SK-N-SH (cell line): ENCODE measurements around the gene HOXB6. TPM values are rescaled to one million over a fixed set of nuclear protein-coding genes. Genes with fewer than 3 reads are reported as not detected.

Experiments used
- CTCF ChIA-PET: fragments of 300-600, 350-600 bp; formaldehyde crosslinking; extraction: SDS; loops from one replicate; lab custom pipeline; 2021; lab: Yijun Ruan, JAX
- POLR2A ChIA-PET: fragments of 350-600 bp; sonication (Branson Sonifier 250); formaldehyde crosslinking; extraction: SDS; loops from one replicate; lab custom pipeline; 2020; ENCODE audit warnings: antibody characterized with exemption, inconsistent platforms; lab: Yijun Ruan, JAX
- DNase-seq: peaks from one replicate; pipeline ENCODE4 v3.0.0; 2012
- H2AFZ ChIP-seq: fragments of 200-600 bp; sonication (generic); 2 replicates; pipeline ENCODE4 v1.8.1; 2016; ENCODE audit warnings: antibody characterized with exemption, mild to moderate bottlenecking, low read depth
- H3F3A ChIP-seq: fragments of 200-600 bp; sonication (generic); replicated peaks from 2 replicates; pipeline ENCODE3; 2016; ENCODE audit warnings: antibody characterized with exemption, mild to moderate bottlenecking; ENCODE audit not compliant: insufficient read depth
- H3K27ac ChIP-seq, 2 experiments: fragments of 200-500 bp in 1 of 2; fragments of 200-600 bp in 1 of 2; sonication (Bioruptor generic) in 1 of 2; sonication (generic), shearing (Covaris generic) in 1 of 2; 2 replicates each; pipeline versions ENCODE4 v1.5.1 to v1.6.1; 2014 to 2016; ENCODE audit warnings: low read depth in 2 of 2, inconsistent platforms in 1 of 2, low read length in 1 of 2, mild to moderate bottlenecking in 1 of 2, mixed read lengths in 1 of 2
- H3K27me3 ChIP-seq: fragments of 200-600 bp; sonication (generic), shearing (Covaris generic); 2 replicates; pipeline ENCODE4 v1.6.1; 2016; ENCODE audit warnings: mixed run types; ENCODE audit not compliant: insufficient read depth
- H3K36me3 ChIP-seq, 2 experiments: fragments of 200-500 bp in 1 of 2; fragments of 200-600 bp in 1 of 2; sonication (Bioruptor generic) in 1 of 2; sonication (generic) in 1 of 2; replicated peaks in 1 of 2; 2 replicates each; pipeline versions ENCODE3 to v1.5.1; 2014 to 2016; ENCODE audit warnings: low read length in 1 of 2, mild to moderate bottlenecking in 1 of 2; ENCODE audit not compliant: insufficient read depth in 2 of 2, control insufficient read depth in 1 of 2
- H3K4me1 ChIP-seq, 2 experiments: fragments of 200-500 bp in 1 of 2; fragments of 200-600 bp in 1 of 2; sonication (Bioruptor generic) in 1 of 2; sonication (generic), shearing (Covaris generic) in 1 of 2; 2 replicates each; pipeline versions ENCODE4 v1.5.1 to v1.6.1; 2014 to 2016; ENCODE audit warnings: low read depth in 1 of 2, low read length in 1 of 2, mixed run types in 1 of 2; ENCODE audit not compliant: insufficient read depth in 2 of 2, control insufficient read depth in 1 of 2
- H3K4me2 ChIP-seq: fragments of 200-600 bp; sonication (generic), shearing (Covaris generic); 2 replicates; pipeline ENCODE4 v1.6.1; 2017; ENCODE audit warnings: mixed run types
- H3K4me3 ChIP-seq, 2 experiments: fragments of 200-500 bp in 1 of 2; fragments of 200-600 bp in 1 of 2; sonication (Bioruptor generic) in 1 of 2; sonication (generic), shearing (Covaris generic) in 1 of 2; 2 replicates each; pipeline versions ENCODE4 v1.5.1 to v1.8.1; 2014 to 2016; ENCODE audit warnings: low read depth in 2 of 2, inconsistent platforms in 1 of 2, low read length in 1 of 2, mild to moderate bottlenecking in 1 of 2, mixed read lengths in 1 of 2, moderate library complexity in 1 of 2
- H3K79me2 ChIP-seq: fragments of 200-600 bp; sonication (generic); 2 replicates; pipeline ENCODE4 v1.8.1; 2017; ENCODE audit warnings: mild to moderate bottlenecking; ENCODE audit not compliant: insufficient read depth
- H3K9ac ChIP-seq: fragments of 200-600 bp; sonication (generic); 2 replicates; pipeline ENCODE4 v1.6.1; 2017; ENCODE audit warnings: mixed run types
- H3K9me2 ChIP-seq: fragments of 200-600 bp; sonication (generic); 2 replicates; pipeline ENCODE4 v1.6.1; 2017; ENCODE audit warnings: mixed run types
- H3K9me3 ChIP-seq: fragments of 200-600 bp; sonication (generic); 2 replicates; pipeline ENCODE4 v1.6.1; 2017; ENCODE audit warnings: mixed run types, mild to moderate bottlenecking, moderate library complexity
- H4K20me1 ChIP-seq: fragments of 200-600 bp; sonication (generic); 2 replicates; pipeline ENCODE4 v1.6.1; 2017; ENCODE audit warnings: mild to moderate bottlenecking, mixed run types; ENCODE audit not compliant: insufficient read depth
- CHD2 ChIP-seq: fragments of 150-350 bp; IDR thresholded peaks from 2 replicates; pipeline ENCODE4 v1.6.1; 2018; ENCODE audit warnings: low read length; ENCODE audit not compliant: partially characterized antibody
- ELF1 ChIP-seq: IDR thresholded peaks from 2 replicates; pipeline ENCODE4 v1.4.0; 2012
- EZH2phosphoT487 ChIP-seq: fragments of 200-600 bp; sonication (generic); IDR thresholded peaks from 2 replicates; pipeline ENCODE4 v1.6.1; 2017; ENCODE audit warnings: low read depth, mixed run types, mild to moderate bottlenecking, antibody characterized with exemption, moderate library complexity, borderline replicate concordance
- FOSL2 ChIP-seq: IDR thresholded peaks from 2 replicates; pipeline ENCODE4 v1.4.0; 2012; ENCODE audit warnings: low read depth, mild to moderate bottlenecking, moderate library complexity, borderline replicate concordance
- FOXJ3 ChIP-seq: sonication (generic); formaldehyde crosslinking; IDR thresholded peaks from 2 replicates; pipeline ENCODE4 v1.5.1; 2020; ENCODE audit warnings: mild to moderate bottlenecking, missing genetic modification reagents
- FOXM1 ChIP-seq: IDR thresholded peaks from 2 replicates; pipeline ENCODE4 v1.4.0; 2012; ENCODE audit warnings: low read depth, mild to moderate bottlenecking
- GABPA ChIP-seq: IDR thresholded peaks from 2 replicates; pipeline ENCODE4 v1.4.0; 2012; ENCODE audit warnings: low read depth, mild to moderate bottlenecking
- JUND ChIP-seq: IDR thresholded peaks from 2 replicates; pipeline ENCODE4 v1.4.0; 2012
- MEF2A ChIP-seq: IDR thresholded peaks from 2 replicates; pipeline ENCODE4 v1.4.0; 2012; ENCODE audit warnings: low read depth, borderline replicate concordance
- NRF1 ChIP-seq: IDR thresholded peaks from 2 replicates; pipeline ENCODE4 v1.6.1; 2012; ENCODE audit warnings: low read depth, mild to moderate bottlenecking, low read length
- RAD21 ChIP-seq: IDR thresholded peaks from 2 replicates; pipeline ENCODE4 v1.6.1; 2012; ENCODE audit warnings: mild to moderate bottlenecking, low read length
- REST ChIP-seq: IDR thresholded peaks from 2 replicates; pipeline ENCODE4 v1.6.1; 2012; ENCODE audit warnings: mild to moderate bottlenecking, low read depth, low read length, moderate library complexity
- RXRA ChIP-seq: IDR thresholded peaks from 2 replicates; pipeline ENCODE4 v1.4.0; 2012; ENCODE audit warnings: low read depth, mild to moderate bottlenecking, borderline replicate concordance
- SIN3A ChIP-seq: IDR thresholded peaks from 2 replicates; pipeline ENCODE4 v1.6.1; 2012; ENCODE audit warnings: low read depth, mild to moderate bottlenecking, low read length, moderate library complexity, borderline replicate concordance
- SMC3 ChIP-seq: IDR thresholded peaks from 2 replicates; pipeline ENCODE4 v1.6.1; 2012; ENCODE audit warnings: low read depth, low read length, improper control_type of control experiment
- TCF12 ChIP-seq: IDR thresholded peaks from 2 replicates; pipeline ENCODE4 v1.4.0; 2012
- TEAD4 ChIP-seq: IDR thresholded peaks from 2 replicates; pipeline ENCODE4 v1.4.0; 2012; ENCODE audit warnings: mild to moderate bottlenecking, borderline replicate concordance; ENCODE audit not compliant: insufficient read depth
- WGBS: methylation state at CpG from one replicate; pipeline ENCODE4 v1.1.6; 2017; ENCODE audit warnings: low lambda C conversion rate; 5-methylcytosine and 5-hydroxymethylcytosine counted together
- polyA plus RNA-seq, 3 experiments: library from polyadenylated mRNA; depleted of rRNA; stranded (reverse); fragments of >200 nt; gene quantifications; 2 replicates each; pipeline ENCODE4 v1.2.3, GENCODE V29; 2012

The HOXB6 gene
- polyA plus RNA-seq, 1 of the 3 experiments (the other 2 are of a cell fraction): not detected

GRCh38 chr17:48647103-48647962, 42.5 kb upstream of the HOXB6 start (continued):
- TF ChIP-seq SIN3A (no peak), ELF1 (no peak)

DNA sequence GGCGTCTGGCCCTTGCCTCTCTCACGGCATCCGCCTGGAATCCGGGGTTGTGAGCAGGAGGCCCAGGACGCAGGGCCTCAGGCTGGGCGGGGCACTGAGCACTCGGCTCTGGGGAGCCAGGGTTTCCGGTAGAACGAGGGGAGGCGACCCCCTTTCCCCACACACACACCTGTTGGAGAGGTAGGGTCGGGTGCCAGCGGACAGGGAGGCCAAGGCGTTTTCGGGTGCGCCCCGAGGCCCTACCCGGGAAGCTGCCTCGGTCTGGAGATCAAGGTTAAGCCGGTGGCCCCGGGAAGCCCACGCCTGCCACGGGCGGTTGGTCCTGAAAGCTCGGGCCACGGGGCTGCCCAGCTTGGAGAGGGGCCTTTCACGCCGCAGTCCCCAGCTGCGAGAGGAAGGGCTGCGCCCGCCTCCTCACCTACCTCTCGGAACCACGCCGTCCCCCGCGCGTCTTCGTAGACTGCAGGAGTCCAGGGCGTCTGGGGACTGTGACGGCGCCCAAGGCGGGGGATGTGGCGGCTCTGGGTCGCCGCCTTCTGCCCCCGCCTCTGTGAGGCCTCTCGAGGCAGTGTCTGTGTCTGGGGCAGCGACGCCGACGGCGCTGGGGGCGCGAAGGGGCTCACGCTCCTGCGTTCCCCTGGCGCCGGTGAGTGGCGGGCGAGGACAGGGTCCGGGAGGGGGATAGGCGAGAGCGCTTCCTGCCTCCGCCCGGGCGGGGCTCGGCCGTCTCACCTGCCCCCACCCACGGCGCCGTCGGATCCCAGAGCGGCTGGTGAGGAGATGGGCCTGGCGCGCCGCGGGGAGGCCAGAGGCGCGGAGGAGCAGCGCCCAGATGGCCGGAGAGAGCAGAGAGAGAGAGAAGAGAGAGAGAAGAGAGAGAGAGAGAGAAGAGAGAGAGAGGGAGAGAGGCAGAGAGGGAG, 41.7 kb upstream of the HOXB6 start:
- no peaks in the 10 kb centered on the region for H3F3A ChIP-seq
- no peak overlapping the region for H3K27ac ChIP-seq
- 6% methylated on average over 57 of the region's 80 CpGs for WGBS

More for the DNA sequence above, 41.7 kb upstream of the HOXB6 start:
- H3K4me2 ChIP-seq: no peak overlapping the region
- no peaks in the 10 kb centered on the region for H3K36me3 ChIP-seq
- no peaks in the 10 kb centered on the region for H4K20me1 ChIP-seq
- no peak overlapping the region for H3K4me3 ChIP-seq
- no peak for TF ChIP-seq EZH2phosphoT487
- no peak for TF ChIP-seq FOSL2
- no peak for TF ChIP-seq JUND
- no peak for TF ChIP-seq RXRA
- TF ChIP-seq SIN3A: no peak
- no peak for TF ChIP-seq TEAD4
- no peak for TF ChIP-seq GABPA
- TF ChIP-seq FOXJ3 (CRISPR knock-in tag): no peak
- no peak for TF ChIP-seq REST
- TF ChIP-seq NRF1: no peak
- TF ChIP-seq SMC3: no peak
- TF ChIP-seq TCF12: no peak
- TF ChIP-seq CHD2: no peak
- TF ChIP-seq FOXM1: no peak
- no peak for TF ChIP-seq MEF2A
- TF ChIP-seq RAD21: no peak
- TF ChIP-seq, all 33 proteins: peak for 0
- DNase-seq: peak; percentile 23
- Histone ChIP-seq H3K9me2 (no peaks in the 10 kb centered on the region), H3K9ac (no peak overlapping the region), H3K27me3 (peaks cover 89% of the 10 kb centered on the region), H3K4me1 (no peaks in the 10 kb centered on the region), H2AFZ (no peak overlapping the region), H3K79me2 (no peaks in the 10 kb centered on the region), H3K9me3 (no peaks in the 10 kb centered on the region)
- ChIA-PET CTCF (interaction anchor here (1.1 to 1.8 kb wide), 3 partner anchors 23 to 232 kb away, joined by 3 to 4 read pairs (median 3); no protein-coding TSS in a partner anchor), POLR2A (no interaction called here)
